HCT116 (cell line): ENCODE measurements around the gene TACO1. TPM values are rescaled to one million over a fixed set of nuclear protein-coding genes. Genes with fewer than 3 reads are reported as not detected.

Experiments
- ATAC-seq: fragments of 200-7000 bp; cut with Tn5 transposase; 2 replicates; pipeline ENCODE4 v1.9.1; 2020; ENCODE audit warnings: mild to moderate bottlenecking, moderate library complexity
- BruUV-seq: library from RNA; stranded (reverse); fragments of 400-500 nt; replicated peaks from 2 replicates; lab custom pipeline; 2021; lab: Mats Ljungman, UMichigan
- CTCF ChIA-PET: fragments of 300-600 bp; sonication (Branson Sonifier 250); formaldehyde crosslinking; loops from one replicate; lab custom pipeline; 2021; ENCODE audit warnings: antibody characterized with exemption; lab: Charles Lee
- POLR2A ChIA-PET: fragments of 300-600, 350-600 bp; sonication (Branson Sonifier 250); formaldehyde crosslinking; loops from one replicate; lab custom pipeline; 2021; ENCODE audit warnings: antibody characterized with exemption; lab: Charles Lee
- RAD21 ChIA-PET, 2 experiments: fragments of 300-600 bp; sonication (Branson Sonifier 250); formaldehyde crosslinking; loops; one replicate each; lab custom pipeline; 2023; ENCODE audit warnings: low total read pairs in 2 of 2; ENCODE audit not compliant: uncharacterized antibody in 2 of 2, unreplicated experiment in 2 of 2, low non-redundant PET in 1 of 2; lab: Charles Lee
- DNase-seq: peaks from one replicate; pipeline ENCODE4 v3.0.0-alpha.2; 2010; ENCODE audit warnings: low read depth, low spot score
- H2AFZ ChIP-seq: fragments of 200-600 bp; shearing (Covaris generic), sonication (generic); 2 replicates; pipeline ENCODE4 v1.6.1; 2017; ENCODE audit warnings: low read depth, mixed run types, mixed read lengths, antibody characterized with exemption, low read length; ENCODE audit not compliant: poor library complexity, severe bottlenecking
- H3K27ac ChIP-seq: 2 replicates; pipeline ENCODE4 v1.5.1; 2012; ENCODE audit warnings: low read depth, low read length
- H3K27me3 ChIP-seq: fragments of 200-600 bp; sonication (generic); 2 replicates; pipeline ENCODE4 v1.6.1; 2016; ENCODE audit warnings: mixed run types, low read length, mixed read lengths; ENCODE audit not compliant: insufficient read depth
- H3K36me3 ChIP-seq, 2 experiments: fragments of 200-500 bp in 1 of 2; fragments of 200-600 bp in 1 of 2; sonication (Bioruptor generic) in 1 of 2; sonication (generic) in 1 of 2; 2 replicates each; pipeline versions ENCODE4 v1.5.1 to v1.6.1; 2014 to 2016; ENCODE audit warnings: low read length in 2 of 2, inconsistent platforms in 1 of 2, mixed read lengths in 1 of 2, mixed run types in 1 of 2; ENCODE audit not compliant: insufficient read depth in 2 of 2, control insufficient read depth in 1 of 2
- H3K4me1 ChIP-seq, 2 experiments: fragments of 200-600 bp in 1 of 2; sonication (generic) in 1 of 2; 2 replicates each; pipeline versions ENCODE4 v1.5.1 to v1.6.1; 2012 to 2017; ENCODE audit warnings: low read length in 2 of 2, inconsistent platforms in 1 of 2, mild to moderate bottlenecking in 1 of 2, mixed read lengths in 1 of 2, mixed run types in 1 of 2, moderate library complexity in 1 of 2; ENCODE audit not compliant: insufficient read depth in 2 of 2, control insufficient read depth in 1 of 2
- H3K4me2 ChIP-seq: fragments of 200-600 bp; sonication (generic); 2 replicates; pipeline ENCODE4 v1.6.1; 2017; ENCODE audit warnings: mixed run types, low read length, mixed read lengths
- H3K4me3 ChIP-seq, 2 experiments: fragments of 200-600 bp in 1 of 2; sonication (generic) in 1 of 2; replicated peaks in 1 of 2; 2 replicates each; pipeline ENCODE4 v1.5.1; 2011 to 2016; ENCODE audit warnings: low read length in 2 of 2, control low read depth in 1 of 2, low read depth in 1 of 2, mild to moderate bottlenecking in 1 of 2, mixed read lengths in 1 of 2, mixed run types in 1 of 2
- H3K79me2 ChIP-seq: fragments of 200-600 bp; sonication (generic); 2 replicates; pipeline ENCODE4 v1.6.1; 2017; ENCODE audit warnings: mild to moderate bottlenecking, mixed run types, low read length, moderate library complexity, mixed read lengths; ENCODE audit not compliant: insufficient read depth
- H3K9ac ChIP-seq: fragments of 200-600 bp; sonication (generic); 2 replicates; pipeline ENCODE4 v1.6.1; 2016; ENCODE audit warnings: low read length, mixed read lengths
- H3K9me2 ChIP-seq: fragments of 200-600 bp; sonication (generic), shearing (Covaris generic); 2 replicates; pipeline ENCODE4 v1.6.1; 2017; ENCODE audit warnings: mixed run types, mild to moderate bottlenecking, moderate library complexity; ENCODE audit not compliant: insufficient read depth
- H3K9me3 ChIP-seq, 2 experiments: fragments of 200-500 bp in 1 of 2; fragments of 200-600 bp in 1 of 2; sonication (Bioruptor generic) in 1 of 2; sonication (generic) in 1 of 2; 2 replicates each; pipeline ENCODE4 v1.6.1; 2014 to 2017; ENCODE audit warnings: low read length in 2 of 2, mixed read lengths in 2 of 2, inconsistent platforms in 1 of 2, low read depth in 1 of 2, mild to moderate bottlenecking in 1 of 2, mixed run types in 1 of 2, moderate library complexity in 1 of 2; ENCODE audit not compliant: control insufficient read depth in 1 of 2, insufficient read depth in 1 of 2
- H4K20me1 ChIP-seq: fragments of 200-600 bp; sonication (generic), shearing (Covaris generic); 2 replicates; pipeline ENCODE4 v1.6.1; 2017; ENCODE audit warnings: mixed run types, mild to moderate bottlenecking, moderate library complexity; ENCODE audit not compliant: insufficient read depth
- ATF3 ChIP-seq: IDR thresholded peaks from 2 replicates; pipeline ENCODE4 v1.6.1; 2012
- CBX3 ChIP-seq: IDR thresholded peaks from 2 replicates; pipeline ENCODE4 v1.6.1; 2012; ENCODE audit warnings: low read depth
- CEBPB ChIP-seq: IDR thresholded peaks from 2 replicates; pipeline ENCODE4 v1.6.1; 2012; ENCODE audit warnings: low read depth
- EGR1 ChIP-seq: IDR thresholded peaks from 2 replicates; pipeline ENCODE4 v1.6.1; 2012; ENCODE audit warnings: low read depth
- EZH2phosphoT487 ChIP-seq: fragments of 200-600 bp; IDR thresholded peaks from 2 replicates; pipeline ENCODE4 v1.6.1; 2018; ENCODE audit warnings: antibody characterized with exemption, borderline replicate concordance
- FOSL1 ChIP-seq: IDR thresholded peaks from 2 replicates; pipeline ENCODE4 v1.6.1; 2012; ENCODE audit warnings: low read depth
- JUND ChIP-seq: IDR thresholded peaks from 2 replicates; pipeline ENCODE4 v1.6.1; 2012
- RAD21 ChIP-seq: IDR thresholded peaks from 2 replicates; pipeline ENCODE4 v1.6.1; 2012; ENCODE audit warnings: low read depth, mild to moderate bottlenecking
- SIN3A ChIP-seq: IDR thresholded peaks from 2 replicates; pipeline ENCODE4 v1.6.1; 2012; ENCODE audit warnings: low read depth
- SP1 ChIP-seq: IDR thresholded peaks from 2 replicates; pipeline ENCODE4 v1.6.1; 2012; ENCODE audit warnings: low read depth
- SRF ChIP-seq: IDR thresholded peaks from 2 replicates; pipeline ENCODE4 v1.6.1; 2012; ENCODE audit warnings: low read depth
- TCF7L2 ChIP-seq: IDR thresholded peaks from 2 replicates; pipeline ENCODE4 v1.7.0; 2011; ENCODE audit warnings: borderline replicate concordance, inconsistent platforms; ENCODE audit not compliant: insufficient read depth, insufficient read length; ENCODE audit errors: extremely low read depth
- YY1 ChIP-seq: IDR thresholded peaks from 2 replicates; pipeline ENCODE4 v1.6.1; 2011; ENCODE audit warnings: low read length, low read depth, moderate library complexity, mild to moderate bottlenecking; ENCODE audit not compliant: insufficient replicate concordance; ENCODE audit errors: extremely low read depth
- ZBTB33 ChIP-seq: IDR thresholded peaks from 2 replicates; pipeline ENCODE4 v1.6.1; 2011; ENCODE audit warnings: mild to moderate bottlenecking, low read length, moderate library complexity; ENCODE audit not compliant: insufficient replicate concordance; ENCODE audit errors: extremely low read depth
- ZFX ChIP-seq: fragments of 450-650 bp; IDR thresholded peaks from 2 replicates; pipeline ENCODE4 v1.6.1; 2017
- intact Hi-C: fragments of 100-400 bp; cut with micrococcal nuclease; formaldehyde crosslinking; loops from 2 replicates; pipeline ENCODE4 v1.10.0; 2022
- total RNA-seq: library from RNA; stranded (reverse); gene quantifications from one replicate; pipeline ENCODE4 v1.2.1, GENCODE V29; 2021; ENCODE audit not compliant: unreplicated experiment

The TACO1 gene
- total RNA-seq, 1 experiment from 2014 or later = 39.6 TPM

GRCh38 chr17:63611354-63611753 lies 10.7 kb downstream of the TACO1 start:
- Histone ChIP-seq H3K4me1 (no peaks in the 10 kb centered on the region), H3K9ac (no peak overlapping the region), H3K36me3 (peaks cover 15 to 25% of the 10 kb centered on the region in 2 experiments), H3K4me2 (no peak overlapping the region), H2AFZ (no peak overlapping the region), H3K9me2 (no peaks in the 10 kb centered on the region), H3K9me3 (no peaks in the 10 kb centered on the region), H4K20me1 (no peaks in the 10 kb centered on the region), H3K27ac (no peak overlapping the region), H3K79me2 (no peaks in the 10 kb centered on the region), H3K4me3 (no peak overlapping the region), H3K27me3 (no peaks in the 10 kb centered on the region)
- intact Hi-C loops = no loop called here
- CTCF ChIA-PET = interaction anchor here (0.7 to 4.3 kb wide), 28 partner anchors 8 to 529 kb away, joined by 3 to 76 read pairs (median 5); partner anchors contain the start of genes DCAF7, MAP3K3 and TACO1
- no peak for TF ChIP-seq SRF
- no peak for TF ChIP-seq ZFX
- TF ChIP-seq JUND = no peak
- TF ChIP-seq FOSL1 = no peak
- no peak for TF ChIP-seq SP1
- no peak for TF ChIP-seq SIN3A
- no peak for TF ChIP-seq RAD21
- no peak for TF ChIP-seq TCF7L2
- no peak for TF ChIP-seq YY1
- TF ChIP-seq EZH2phosphoT487 = no peak
- no peak for TF ChIP-seq CBX3
- TF ChIP-seq ZBTB33 = no peak
- no peak for TF ChIP-seq ATF3
- no peak for TF ChIP-seq CEBPB
- TF ChIP-seq EGR1 = no peak
- POLR2A ChIA-PET = interaction anchor here (0.6 to 1.9 kb wide), 2 partner anchors 9 to 10 kb away, joined by 3 to 17 read pairs; partner anchors contain the start of gene MAP3K3
- ATAC-seq (no peak), DNase-seq (no peak)
- RAD21 ChIA-PET = interaction anchor here (0.6 to 2.0 kb wide), 6 partner anchors 132 to 186 kb away, joined by 3 to 17 read pairs (median 6); no protein-coding TSS in a partner anchor
- BruUV-seq = no TSS peak
